GM11168 (cell line): ENCODE results near the gene PRPF39.
"Not testable (repeated sequence)": the region's sequence is repeated elsewhere in the genome, so short reads cannot be mapped to it uniquely, and the experiment has no call there.

ENCODE experiments used
- in situ Hi-C: fragments of 300-500 bp; cut with MboI; formaldehyde crosslinking; loops from one replicate; pipeline ENCODE4 v1.12.0; 2022; ENCODE audit warnings: low sequenced_read_pairs; ENCODE audit not compliant: unreplicated experiment

PRPF39 gene

GRCh38 chr14:45080416-45080968, 3.4 kb upstream of the PRPF39 start:
- in situ Hi-C loops: not testable (repeated sequence)

- in situ Hi-C loops: not testable (repeated sequence)
These were observed 2.8 kb upstream of the PRPF39 start for GRCh38 chr14:45081096-45081495.

GRCh38 chr14:45082420-45082819, 1.5 kb upstream of the PRPF39 start:
- in situ Hi-C loops: no loop called here

- in situ Hi-C loops: no loop called here
These were observed 320 bp upstream of the PRPF39 start for GRCh38 chr14:45083617-45083975.

GRCh38 chr14:45084946-45085346, 1.0 kb downstream of the PRPF39 start:
- in situ Hi-C loops: no loop called here

GRCh38 chr14:45089813-45090212, 5.9 kb downstream of the PRPF39 start:
- in situ Hi-C loops: no loop called here

GRCh38 chr14:45091710-45092109, 7.8 kb downstream of the PRPF39 start:
- in situ Hi-C loops: no loop called here

- in situ Hi-C loops: no loop called here
These were observed 10.4 kb downstream of the PRPF39 start for GRCh38 chr14:45094275-45094674.

- in situ Hi-C loops: no loop called here
These were observed 11.2 kb downstream of the PRPF39 start for GRCh38 chr14:45095143-45095542.

- in situ Hi-C loops: no loop called here
These were observed 12.3 kb downstream of the PRPF39 start for GRCh38 chr14:45096218-45096617.

- in situ Hi-C loops: no loop called here
These were observed 19.9 kb downstream of the PRPF39 start for GRCh38 chr14:45103806-45104205.

- in situ Hi-C loops: no loop called here
These were observed 20.6 kb downstream of the PRPF39 start for GRCh38 chr14:45104561-45104960.

- in situ Hi-C loops: no loop called here
These were observed 29.2 kb downstream of the PRPF39 start for GRCh38 chr14:45112896-45113781.

- in situ Hi-C loops: no loop called here
These were observed 30.4 kb downstream of the PRPF39 start for GRCh38 chr14:45114327-45114726.

GRCh38 chr14:45118594-45118993, 34.7 kb downstream of the PRPF39 start:
- in situ Hi-C loops: no loop called here

GRCh38 chr14:45120096-45120495, 36.2 kb downstream of the PRPF39 start:
- in situ Hi-C loops: no loop called here

- in situ Hi-C loops: no loop called here
These were observed 39.4 kb downstream of the PRPF39 start for GRCh38 chr14:45123271-45123670.

GRCh38 chr14:45125754-45126153, 41.8 kb downstream of the PRPF39 start:
- in situ Hi-C loops: no loop called here

GRCh38 chr14:45128963-45129629, 45.2 kb downstream of the PRPF39 start:
- in situ Hi-C loops: no loop called here

- in situ Hi-C loops: no loop called here
These were observed 49.8 kb downstream of the PRPF39 start for GRCh38 chr14:45133683-45134050.
